CD14-positive monocyte (primary cell): ENCODE results near the gene DDC. TPM values are rescaled to one million over a fixed set of nuclear protein-coding genes. Genes with fewer than 3 reads are reported as not detected.

Experiments used
- DNase-seq, 3 donors: peaks; one replicate each; pipeline ENCODE4 v3.0.0-alpha.2; 2011 to 2022
- H2AFZ ChIP-seq: 2 replicates; pipeline ENCODE4 v1.6.0; 2012; ENCODE audit warnings: mild to moderate bottlenecking, low read depth, low read length, inconsistent platforms; ENCODE audit not compliant: insufficient read depth, poor library complexity, severe bottlenecking
- H3K27ac ChIP-seq, 2 donors: 1 replicate in 1 of 2; 2 replicates in 1 of 2; pipeline ENCODE4 v1.5.1; 2012 to 2013; ENCODE audit warnings: low read length in 2 of 2, control low read depth in 1 of 2, inconsistent platforms in 1 of 2, low read depth in 1 of 2, mild to moderate bottlenecking in 1 of 2
- H3K27me3 ChIP-seq, 2 donors: one replicate each; pipeline versions ENCODE4 v1.6.0 to v1.6.1; 2011 to 2013; ENCODE audit warnings: low read length in 2 of 2; ENCODE audit not compliant: control insufficient read depth in 2 of 2, insufficient read depth in 2 of 2
- H3K36me3 ChIP-seq, 2 donors: replicated peaks in 1 of 2; 1 replicate in 1 of 2; 2 replicates in 1 of 2; pipeline versions ENCODE4 v1.5.1 to v1.6.1; 2012 to 2013; ENCODE audit warnings: low read length in 2 of 2, control low read depth in 1 of 2, inconsistent platforms in 1 of 2, mild to moderate bottlenecking in 1 of 2; ENCODE audit not compliant: insufficient read depth in 2 of 2, control insufficient read depth in 1 of 2
- H3K4me1 ChIP-seq, 2 donors: 1 replicate in 1 of 2; 2 replicates in 1 of 2; pipeline versions ENCODE4 v1.5.1 to v1.6.1; 2012 to 2013; ENCODE audit warnings: low read length in 2 of 2, control low read depth in 1 of 2, inconsistent platforms in 1 of 2, mild to moderate bottlenecking in 1 of 2, moderate library complexity in 1 of 2; ENCODE audit not compliant: insufficient read depth in 2 of 2, control insufficient read depth in 1 of 2
- H3K4me2 ChIP-seq: replicated peaks from 2 replicates; pipeline ENCODE3; 2012; ENCODE audit warnings: low read length, moderate library complexity, mild to moderate bottlenecking; ENCODE audit not compliant: poor library complexity, severe bottlenecking; ENCODE audit errors: extremely low read depth
- H3K4me3 ChIP-seq, 3 experiments: fragments of 200-600 bp in 1 of 3; sonication (generic) in 1 of 3; replicated peaks in 1 of 3; 1 replicate in 2 of 3; 2 replicates in 1 of 3; pipeline ENCODE4 v1.5.1; 2011 to 2013; ENCODE audit warnings: low read length in 3 of 3, mild to moderate bottlenecking in 3 of 3, control low read depth in 2 of 3, low read depth in 2 of 3, inconsistent platforms in 1 of 3, moderate library complexity in 1 of 3
- H3K79me2 ChIP-seq: 2 replicates; pipeline ENCODE4 v1.6.0; 2012; ENCODE audit warnings: mild to moderate bottlenecking, control low read depth, inconsistent platforms, low read length, moderate library complexity; ENCODE audit not compliant: insufficient read depth
- H3K9ac ChIP-seq: 2 replicates; pipeline ENCODE4 v1.6.0; 2017; ENCODE audit warnings: low read length, mild to moderate bottlenecking; ENCODE audit not compliant: insufficient read depth, poor library complexity, severe bottlenecking
- H3K9me3 ChIP-seq, 2 donors: replicated peaks in 1 of 2; 1 replicate in 1 of 2; 2 replicates in 1 of 2; pipeline versions ENCODE4 v1.5.1 to v1.6.1; 2012 to 2013; ENCODE audit warnings: low read length in 2 of 2, control low read depth in 1 of 2; ENCODE audit not compliant: control insufficient read depth in 1 of 2, insufficient read depth in 1 of 2
- H4K20me1 ChIP-seq: 2 replicates; pipeline ENCODE4 v1.6.0; 2012; ENCODE audit warnings: mild to moderate bottlenecking, low read length, control low read depth, moderate library complexity; ENCODE audit not compliant: insufficient read depth
- H3K27ac Mint-ChIP-seq, 7 donors: one replicate each; pipeline ENCODE4 v1.8.0; 2020; ENCODE audit warnings: mild to moderate bottlenecking in 7 of 7, mixed read lengths in 7 of 7, moderate library complexity in 6 of 7, inconsistent platforms in 2 of 7
- H3K27me3 Mint-ChIP-seq, 3 donors: one replicate each; pipeline ENCODE4 v1.8.0; 2021 to 2022; ENCODE audit warnings: low read depth in 3 of 3, mild to moderate bottlenecking in 3 of 3, mixed read lengths in 3 of 3, moderate library complexity in 3 of 3, inconsistent platforms in 1 of 3
- H3K36me3 Mint-ChIP-seq, 2 donors: one replicate each; pipeline ENCODE4 v1.8.0; 2020; ENCODE audit warnings: mixed read lengths in 2 of 2, inconsistent platforms in 1 of 2, mild to moderate bottlenecking in 1 of 2
- H3K4me1 Mint-ChIP-seq: one replicate; pipeline ENCODE4 v1.8.0; 2020; ENCODE audit warnings: mild to moderate bottlenecking, mixed read lengths
- H3K4me3 Mint-ChIP-seq, 2 donors: one replicate each; pipeline ENCODE4 v1.8.0; 2020; ENCODE audit warnings: mild to moderate bottlenecking in 2 of 2, mixed read lengths in 2 of 2, moderate library complexity in 1 of 2
- H3K9me3 Mint-ChIP-seq, 7 donors: one replicate each; pipeline ENCODE4 v1.8.0; 2020 to 2022; ENCODE audit warnings: mixed read lengths in 7 of 7, mild to moderate bottlenecking in 6 of 7, moderate library complexity in 6 of 7, inconsistent platforms in 2 of 7
- WGBS: methylation state at CpG from one replicate; pipeline ENCODE4 v1.1.5; 2013; ENCODE audit warnings: missing lambda C conversion rate; ENCODE audit not compliant: insufficient coverage; 5-methylcytosine and 5-hydroxymethylcytosine counted together
- intact Hi-C, 2 donors: fragments of 100-400 bp; cut with micrococcal nuclease; formaldehyde crosslinking; loops; one replicate each; pipeline versions ENCODE4 v1.15.0 to v1.15.1; 2023
- polyA plus RNA-seq, 3 donors: library from polyadenylated mRNA; depleted of rRNA in 1 of 3; unstranded in 2 of 3; stranded (reverse) in 1 of 3; fragments of 300-500 nt in 2 of 3; fragments of >200 nt in 1 of 3; fragmentation: Illumina TruSeq in 2 of 3; gene quantifications; 1 replicate in 2 of 3; 2 replicates in 1 of 3; pipeline ENCODE4 v1.2.3, GENCODE V29; 2012 to 2021
- TF ChIP-seq, protein P1 (sequence below): fragments of 200-600 bp; IDR thresholded peaks from one replicate; pipeline ENCODE4 v1.8.0; 2022; ENCODE audit warnings: antibody characterized with exemption, mild to moderate bottlenecking

Gene DDC
- polyA plus RNA-seq, 3 donors, result not detected

- Histone ChIP-seq H3K4me3 (no peak overlapping the region), H3K9me3 (peaks cover 17 to 24% of the 10 kb centered on the region in 2 donors), H3K27ac (no peak overlapping the region), H4K20me1 (no peaks in the 10 kb centered on the region), H3K36me3 (no peaks in the 10 kb centered on the region), H3K27me3 (no peaks in the 10 kb centered on the region), H3K79me2 (no peaks in the 10 kb centered on the region), H3K9ac (no peak overlapping the region), H3K4me2 (no peak overlapping the region), H3K4me1 (no peaks in the 10 kb centered on the region), H2AFZ (no peak overlapping the region)
- Mint-ChIP-seq H3K9me3 (peaks cover 10 to 28% (median 19%) of the 10 kb centered on the region in 7 donors), H3K27me3 (no peaks in the 10 kb centered on the region), H3K4me3 (no peak overlapping the region), H3K36me3 (peaks cover 4% of the 10 kb centered on the region in 2 donors), H3K4me1 (no peaks in the 10 kb centered on the region), H3K27ac (peak overlapping the region in 1 of 7 donors; percentile 72)
- no peak for DNase-seq
- intact Hi-C loops, result no loop called here
- TF ChIP-seq, protein P1, sequence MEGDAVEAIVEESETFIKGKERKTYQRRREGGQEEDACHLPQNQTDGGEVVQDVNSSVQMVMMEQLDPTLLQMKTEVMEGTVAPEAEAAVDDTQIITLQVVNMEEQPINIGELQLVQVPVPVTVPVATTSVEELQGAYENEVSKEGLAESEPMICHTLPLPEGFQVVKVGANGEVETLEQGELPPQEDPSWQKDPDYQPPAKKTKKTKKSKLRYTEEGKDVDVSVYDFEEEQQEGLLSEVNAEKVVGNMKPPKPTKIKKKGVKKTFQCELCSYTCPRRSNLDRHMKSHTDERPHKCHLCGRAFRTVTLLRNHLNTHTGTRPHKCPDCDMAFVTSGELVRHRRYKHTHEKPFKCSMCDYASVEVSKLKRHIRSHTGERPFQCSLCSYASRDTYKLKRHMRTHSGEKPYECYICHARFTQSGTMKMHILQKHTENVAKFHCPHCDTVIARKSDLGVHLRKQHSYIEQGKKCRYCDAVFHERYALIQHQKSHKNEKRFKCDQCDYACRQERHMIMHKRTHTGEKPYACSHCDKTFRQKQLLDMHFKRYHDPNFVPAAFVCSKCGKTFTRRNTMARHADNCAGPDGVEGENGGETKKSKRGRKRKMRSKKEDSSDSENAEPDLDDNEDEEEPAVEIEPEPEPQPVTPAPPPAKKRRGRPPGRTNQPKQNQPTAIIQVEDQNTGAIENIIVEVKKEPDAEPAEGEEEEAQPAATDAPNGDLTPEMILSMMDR, result no peak
- no CpG with 5 or more reads among the region's 6 CpGs for WGBS
These were observed 22.5 kb upstream of the DDC start for GRCh38 chr7:50587737-50588136.

DNA sequence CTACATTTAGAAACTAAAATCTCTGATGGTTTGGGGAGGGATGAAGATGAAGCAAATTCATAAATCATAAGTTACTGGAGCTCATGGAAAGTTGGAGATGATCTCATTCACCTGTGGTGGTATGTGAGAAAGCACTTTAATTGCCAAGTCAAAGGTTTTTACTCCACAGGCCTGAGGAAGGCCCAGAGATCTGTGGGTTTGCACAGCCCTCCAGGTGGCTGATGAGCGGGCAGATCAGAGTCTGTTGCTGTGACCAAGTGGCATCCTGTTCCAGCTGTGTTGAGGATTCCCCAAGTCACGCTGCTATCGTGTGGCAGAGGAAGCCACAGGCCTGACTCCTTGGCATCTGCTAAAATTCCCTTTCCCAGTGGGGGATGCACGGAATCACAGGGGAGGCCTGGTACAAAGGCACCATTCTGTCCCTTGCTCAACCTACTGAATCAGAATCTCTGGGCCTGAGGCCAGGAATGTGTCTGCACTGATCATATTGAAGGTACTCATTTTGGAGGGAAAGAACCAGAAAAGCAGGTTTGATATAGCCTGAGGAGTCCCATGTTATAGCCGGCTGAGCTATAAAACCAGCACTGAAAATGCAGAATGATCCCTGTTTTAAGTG is 19.7 kb upstream of the DDC start:
- 100% methylated on average over 4 of the region's 5 CpGs for WGBS
- Mint-ChIP-seq H3K4me3 (no peak overlapping the region), H3K4me1 (no peaks in the 10 kb centered on the region), H3K36me3 (no peaks in the 10 kb centered on the region), H3K27me3 (no peaks in the 10 kb centered on the region), H3K27ac (no peak overlapping the region), H3K9me3 (peaks cover 11 to 37% (median 20%) of the 10 kb centered on the region in 7 donors)
- Histone ChIP-seq H3K9me3 (peaks cover 24% of the 10 kb centered on the region in 2 donors), H3K4me3 (no peak overlapping the region), H3K4me1 (no peaks in the 10 kb centered on the region), H3K9ac (no peak overlapping the region), H4K20me1 (no peaks in the 10 kb centered on the region), H2AFZ (no peak overlapping the region), H3K36me3 (no peaks in the 10 kb centered on the region), H3K27me3 (no peaks in the 10 kb centered on the region), H3K79me2 (no peaks in the 10 kb centered on the region), H3K27ac (no peak overlapping the region), H3K4me2 (no peak overlapping the region)
- no peak for DNase-seq
- TF ChIP-seq, protein P1, result no peak
- intact Hi-C loops, result no loop called here
